ENCODE measurements around the gene ARHGEF28. TPM values are rescaled to one million over a fixed set of nuclear protein-coding genes. Genes with fewer than 3 reads are reported as not detected.

The ARHGEF28 gene
- total and polyA plus RNA-seq, 2 of the 4 experiments (the other 2 are of a cell fraction): 3.6 to 16.0 TPM

- H3K18ac ChIP-seq (ENCODE audit: low read depth, low read length): 0 out of 2 replicates have a peak overlapping the region, but pooled peaks have one; percentile 61
- DNase-seq (no peak), ATAC-seq (ENCODE audit: low read depth) (no peak)
- peak overlapping the region; percentile 21 for H3K4ac ChIP-seq (ENCODE audit: low read depth, low read length)
- H4K8ac ChIP-seq (ENCODE audit: low read depth in 2 of 2, low read length in 2 of 2): no peak overlapping the region
- H3K9me3 ChIP-seq (ENCODE audit: control insufficient read depth, insufficient read depth, low read length): no peaks in the 10 kb centered on the region
- H3K27ac ChIP-seq (ENCODE audit: insufficient read depth, low read length): no peak overlapping the region
- H2AFZ ChIP-seq (replicated peaks; ENCODE audit: low read length, poor library complexity): no peak overlapping the region
- no TSS peak for BruUV-seq (replicated peaks)
- TF ChIP-seq MXI1 (IDR thresholded peaks at IDR 0.05; ENCODE audit: borderline replicate concordance, low read depth, low read length) (no peak), RCOR1 (IDR thresholded peaks at IDR 0.05; ENCODE audit: insufficient replicate concordance, low read length) (no peak), POLR2A (IDR thresholded peaks at IDR 0.05; ENCODE audit: low read depth, low read length) (no peak), USF2 (IDR thresholded peaks at IDR 0.05; ENCODE audit: low read depth, low read length) (no peak), MAZ (IDR thresholded peaks at IDR 0.05; ENCODE audit: borderline replicate concordance, low read depth, low read length) (no peak), RFX5 (IDR thresholded peaks at IDR 0.05; ENCODE audit: low read depth, low read length) (no peak), BHLHE40 (IDR thresholded peaks at IDR 0.05; ENCODE audit: low read depth, low read length) (no peak), ELK1 (IDR thresholded peaks at IDR 0.05; ENCODE audit: borderline replicate concordance, low read depth, low read length) (no peak), FOS (IDR thresholded peaks at IDR 0.05; ENCODE audit: low read depth, low read length) (no peak), CHD1 (IDR thresholded peaks at IDR 0.05; ENCODE audit: low read depth, low read length) (no peak), RAD21 (IDR thresholded peaks at IDR 0.05; ENCODE audit: low read length) (no peak)
- TF ChIP-seq, protein P1, sequence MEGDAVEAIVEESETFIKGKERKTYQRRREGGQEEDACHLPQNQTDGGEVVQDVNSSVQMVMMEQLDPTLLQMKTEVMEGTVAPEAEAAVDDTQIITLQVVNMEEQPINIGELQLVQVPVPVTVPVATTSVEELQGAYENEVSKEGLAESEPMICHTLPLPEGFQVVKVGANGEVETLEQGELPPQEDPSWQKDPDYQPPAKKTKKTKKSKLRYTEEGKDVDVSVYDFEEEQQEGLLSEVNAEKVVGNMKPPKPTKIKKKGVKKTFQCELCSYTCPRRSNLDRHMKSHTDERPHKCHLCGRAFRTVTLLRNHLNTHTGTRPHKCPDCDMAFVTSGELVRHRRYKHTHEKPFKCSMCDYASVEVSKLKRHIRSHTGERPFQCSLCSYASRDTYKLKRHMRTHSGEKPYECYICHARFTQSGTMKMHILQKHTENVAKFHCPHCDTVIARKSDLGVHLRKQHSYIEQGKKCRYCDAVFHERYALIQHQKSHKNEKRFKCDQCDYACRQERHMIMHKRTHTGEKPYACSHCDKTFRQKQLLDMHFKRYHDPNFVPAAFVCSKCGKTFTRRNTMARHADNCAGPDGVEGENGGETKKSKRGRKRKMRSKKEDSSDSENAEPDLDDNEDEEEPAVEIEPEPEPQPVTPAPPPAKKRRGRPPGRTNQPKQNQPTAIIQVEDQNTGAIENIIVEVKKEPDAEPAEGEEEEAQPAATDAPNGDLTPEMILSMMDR (conservative IDR thresholded peaks at IDR 0.05; ENCODE audit: low read depth, low read length): no peak
- no peak overlapping the region for H3K4me3 ChIP-seq (ENCODE audit: insufficient read depth, low read depth, low read length)
- H3K14ac ChIP-seq (replicated peaks; ENCODE audit: low read depth, low read length): no peak overlapping the region; the same call in 1 of the 2 replicates
- POLR2A ChIA-PET (ENCODE audit: unreplicated experiment): no interaction called here
- H2AK5ac ChIP-seq (ENCODE audit: low read depth, low read length): 0 out of 2 replicates have a peak overlapping the region, but pooled peaks have one; percentile 10
- no peaks in the 10 kb centered on the region for H4K20me1 ChIP-seq (ENCODE audit: insufficient read depth, low read length)
- H2BK15ac ChIP-seq (ENCODE audit: low read depth, low read length): no peak overlapping the region
- no peak overlapping the region for H2BK5ac ChIP-seq (ENCODE audit: low read depth, low read length, poor library complexity, severe bottlenecking)
- H3K36me3 ChIP-seq (ENCODE audit: control insufficient read depth, insufficient read depth, low read length): no peaks in the 10 kb centered on the region
- WGBS, 2 experiments (ENCODE audit: extremely low coverage in 2 of 2, insufficient read length in 1 of 2): no CpG with 5 or more reads among the region's 1 CpG
- peak overlapping the region; percentile 7; the same call in 1 of the 2 replicates for H2BK120ac ChIP-seq (ENCODE audit: low read depth, low read length)
- H3K56ac ChIP-seq (ENCODE audit: extremely low read depth, insufficient read depth, low read length): no peak overlapping the region
- CTCF ChIA-PET: no interaction called here
- in situ Hi-C loops (cut with MboI; ENCODE audit: low sequenced_read_pairs): no loop called here
- intact Hi-C loops (cut with micrococcal nuclease): loop anchor here (2.0 kb wide), 1 partner anchor 19 kb away; no protein-coding TSS in a partner anchor
- no peak overlapping the region for H2AK9ac ChIP-seq (replicated peaks; ENCODE audit: low read depth, low read length, poor library complexity)
- 0 out of 2 replicates have a peak overlapping the region, but pooled peaks have one; percentile 19 for H4K91ac ChIP-seq (ENCODE audit: insufficient read depth, low read depth, low read length)
- H3K79me1 ChIP-seq (ENCODE audit: low read depth in 1 of 2, low read length in 2 of 2): peaks cover 17 to 53% of the 10 kb centered on the region in 2 experiments; a peak in 3 of 4 replicates
- H2BK20ac ChIP-seq (ENCODE audit: low read depth, low read length): peak overlapping the region; percentile 35; the same call in 1 of the 2 replicates
- H3K23ac ChIP-seq (ENCODE audit: low read depth, low read length): no peak overlapping the region; the same call in 1 of the 2 replicates
- peaks cover 6% of the 10 kb centered on the region for H3K9me1 ChIP-seq (ENCODE audit: insufficient read depth, low read length)
- H3K9ac ChIP-seq (ENCODE audit: low read depth, low read length): no peak overlapping the region
- no peak overlapping the region for H3K4me2 ChIP-seq (ENCODE audit: low read depth, low read length)
- dilution Hi-C loops (cut with HindIII; ENCODE audit: low sequenced_read_pairs, unreplicated experiment): no loop called here
- H4K5ac ChIP-seq (ENCODE audit: low read depth, low read length): no peak overlapping the region
- no peaks in the 10 kb centered on the region for H3K27me3 ChIP-seq (ENCODE audit: control insufficient read depth, insufficient read depth, low read length)
- peaks cover 6% of the 10 kb centered on the region for H3K4me1 ChIP-seq (ENCODE audit: control insufficient read depth, insufficient read depth, low read length)
These were observed 101.5 kb downstream of the ARHGEF28 start for GRCh38 chr5:73727470-73727869.
